Measurements from ENCODE around the gene SGF29.
"Not testable (repeated sequence)": the region's sequence is repeated elsewhere in the genome, so short reads cannot be mapped to it uniquely, and the experiment has no call there.

The SGF29 gene

DNA sequence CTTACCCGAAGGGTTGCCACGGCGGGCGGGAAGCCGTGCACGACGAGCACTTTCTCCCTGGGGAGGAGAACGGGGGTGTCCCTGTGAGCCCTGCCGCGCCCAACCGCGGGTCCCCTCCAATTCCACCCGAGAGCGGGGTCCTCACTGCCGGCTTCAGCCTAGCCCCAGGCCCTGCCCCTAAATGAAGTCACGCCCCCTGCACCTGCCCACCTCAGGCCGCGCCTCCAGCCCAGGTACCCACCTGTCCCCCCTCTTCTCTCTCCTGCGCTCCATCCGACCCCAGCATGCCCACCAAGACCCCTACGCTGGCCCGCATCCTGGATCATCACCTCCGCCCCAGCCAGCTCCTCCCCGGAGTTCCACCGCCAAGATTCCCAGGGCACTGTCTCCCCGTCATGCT, 60.2 kb downstream of the SGF29 start:
- H3K4me2 ChIP-seq (ENCODE audit: low read length, poor library complexity, severe bottlenecking); H3K4me3 ChIP-seq (ENCODE audit: insufficient read depth in 1 of 2, low read depth in 1 of 2, low read length in 2 of 2); H3K27me3 ChIP-seq (ENCODE audit: control insufficient read depth in 1 of 2, insufficient read depth in 1 of 2, low read length in 2 of 2); H3K36me3 ChIP-seq (ENCODE audit: control insufficient read depth in 1 of 2, insufficient read depth in 2 of 2, low read depth in 1 of 2, low read length in 2 of 2); H3K14ac ChIP-seq (ENCODE audit: low read length in 2 of 2); H2BK120ac ChIP-seq (ENCODE audit: low read depth, low read length); H2BK15ac ChIP-seq (ENCODE audit: low read depth, poor library complexity, severe bottlenecking); H3K4ac ChIP-seq (ENCODE audit: low read depth in 1 of 2, low read length in 2 of 2); H4K91ac ChIP-seq (ENCODE audit: low read length); DNase-seq; H3K79me1 ChIP-seq (replicated peaks; ENCODE audit: low read length, poor library complexity, severe bottlenecking); H2BK12ac ChIP-seq (ENCODE audit: low read length in 2 of 2); H3K23ac ChIP-seq (ENCODE audit: low read length in 2 of 2); H3K4me1 ChIP-seq (ENCODE audit: control insufficient read depth, insufficient read depth, low read depth, low read length); H3K9ac ChIP-seq (ENCODE audit: low read length); H2AK5ac ChIP-seq (ENCODE audit: low read length, severe bottlenecking); H2BK5ac ChIP-seq (ENCODE audit: low read depth, low read length, poor library complexity, severe bottlenecking); H2AFZ ChIP-seq (ENCODE audit: low read depth, low read length); H3K9me3 ChIP-seq (ENCODE audit: control insufficient read depth, low read length); H3K27ac ChIP-seq (ENCODE audit: low read length, poor library complexity, severe bottlenecking); H4K8ac ChIP-seq (ENCODE audit: low read length); H3K18ac ChIP-seq (ENCODE audit: low read depth in 1 of 2, low read length in 2 of 2): not testable (repeated sequence)
- no CpG with 5 or more reads among the region's 26 CpGs for WGBS

DNA sequence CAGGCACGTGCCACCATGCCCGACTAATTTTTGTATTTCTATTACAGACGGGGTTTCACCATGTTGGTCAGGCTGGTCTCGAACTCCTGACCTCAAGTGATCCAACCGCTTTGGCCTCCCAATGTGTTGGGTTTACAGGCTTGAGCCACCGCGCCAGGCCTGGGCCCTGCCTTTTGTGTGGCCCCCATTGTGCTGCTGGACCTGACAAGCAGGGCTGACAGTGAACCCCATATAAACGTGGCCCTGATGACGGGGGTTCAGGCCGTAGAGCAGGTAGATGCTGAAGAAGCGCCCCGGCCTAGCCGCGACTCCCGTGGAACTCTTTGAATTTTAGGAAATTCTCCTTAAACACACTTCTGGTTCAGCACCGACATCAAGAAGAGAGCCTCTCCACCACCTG, 60.8 kb downstream of the SGF29 start:
- not testable (repeated sequence) for H3K4me3 ChIP-seq (ENCODE audit: insufficient read depth in 1 of 2, low read depth in 1 of 2, low read length in 2 of 2); H3K23ac ChIP-seq (ENCODE audit: low read length in 2 of 2); H2BK12ac ChIP-seq (ENCODE audit: low read length in 2 of 2); H3K4me1 ChIP-seq (ENCODE audit: control insufficient read depth, insufficient read depth, low read depth, low read length); H3K4ac ChIP-seq (ENCODE audit: low read depth in 1 of 2, low read length in 2 of 2); H3K4me2 ChIP-seq (ENCODE audit: low read length, poor library complexity, severe bottlenecking); H2BK120ac ChIP-seq (ENCODE audit: low read depth, low read length); H4K91ac ChIP-seq (ENCODE audit: low read length); H3K36me3 ChIP-seq (ENCODE audit: control insufficient read depth in 1 of 2, insufficient read depth in 2 of 2, low read depth in 1 of 2, low read length in 2 of 2); H2BK5ac ChIP-seq (ENCODE audit: low read depth, low read length, poor library complexity, severe bottlenecking); H4K8ac ChIP-seq (ENCODE audit: low read length); H2BK15ac ChIP-seq (ENCODE audit: low read depth, poor library complexity, severe bottlenecking); H3K9me3 ChIP-seq (ENCODE audit: control insufficient read depth, low read length); H3K18ac ChIP-seq (ENCODE audit: low read depth in 1 of 2, low read length in 2 of 2); H2AK5ac ChIP-seq (ENCODE audit: low read length, severe bottlenecking); H2AFZ ChIP-seq (ENCODE audit: low read depth, low read length); H3K14ac ChIP-seq (ENCODE audit: low read length in 2 of 2); H3K27me3 ChIP-seq (ENCODE audit: control insufficient read depth in 1 of 2, insufficient read depth in 1 of 2, low read length in 2 of 2); H3K9ac ChIP-seq (ENCODE audit: low read length); H3K79me1 ChIP-seq (replicated peaks; ENCODE audit: low read length, poor library complexity, severe bottlenecking); DNase-seq; H3K27ac ChIP-seq (ENCODE audit: low read length, poor library complexity, severe bottlenecking)
- 85% methylated on average over 5 of the region's 16 CpGs for WGBS

DNA sequence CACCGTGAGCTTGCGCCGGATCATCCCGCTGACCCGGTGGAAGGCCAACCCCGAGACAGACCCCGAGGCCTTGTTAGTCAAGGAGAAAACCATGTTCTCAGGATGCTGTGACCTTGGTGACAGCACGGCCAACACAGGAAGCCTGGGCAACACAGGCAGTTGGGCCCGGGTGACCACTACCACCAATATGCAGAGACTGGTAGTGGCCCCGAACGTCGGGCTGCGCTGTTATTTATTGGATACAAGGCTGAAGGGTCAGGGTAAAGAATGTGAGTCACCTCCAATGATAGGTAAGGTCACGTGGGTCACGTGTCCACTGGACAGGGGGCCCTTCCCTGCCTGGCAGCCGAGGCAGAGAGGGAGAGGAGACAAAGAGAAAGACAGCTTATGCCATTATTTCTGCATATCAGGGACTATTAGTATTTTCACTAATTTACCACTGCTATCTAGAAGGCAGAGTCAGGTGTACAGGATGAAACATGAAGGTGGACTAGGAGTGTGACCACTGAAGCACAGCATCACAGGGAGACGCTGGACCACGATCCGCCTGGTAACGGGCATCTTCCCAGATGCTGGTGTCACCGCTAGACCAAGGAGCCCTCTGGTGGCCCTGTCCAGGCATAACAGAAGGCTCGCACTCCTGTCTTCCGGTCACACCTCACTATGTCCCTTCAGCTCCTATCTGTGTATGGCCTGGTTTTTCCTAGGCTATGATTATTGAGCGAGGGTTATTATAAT, 61.9 kb downstream of the SGF29 start:
- not testable (repeated sequence) for H2AK5ac ChIP-seq (ENCODE audit: low read length, severe bottlenecking); H3K36me3 ChIP-seq (ENCODE audit: control insufficient read depth in 1 of 2, insufficient read depth in 2 of 2, low read depth in 1 of 2, low read length in 2 of 2); H3K14ac ChIP-seq (ENCODE audit: low read length in 2 of 2); H3K9ac ChIP-seq (ENCODE audit: low read length); H3K4ac ChIP-seq (ENCODE audit: low read depth in 1 of 2, low read length in 2 of 2); H3K27me3 ChIP-seq (ENCODE audit: control insufficient read depth in 1 of 2, insufficient read depth in 1 of 2, low read length in 2 of 2); H3K79me1 ChIP-seq (replicated peaks; ENCODE audit: low read length, poor library complexity, severe bottlenecking); H4K91ac ChIP-seq (ENCODE audit: low read length); H3K18ac ChIP-seq (ENCODE audit: low read depth in 1 of 2, low read length in 2 of 2); H3K23ac ChIP-seq (ENCODE audit: low read length in 2 of 2); H2AFZ ChIP-seq (ENCODE audit: low read depth, low read length); H3K4me2 ChIP-seq (ENCODE audit: low read length, poor library complexity, severe bottlenecking); H3K27ac ChIP-seq (ENCODE audit: low read length, poor library complexity, severe bottlenecking); H2BK15ac ChIP-seq (ENCODE audit: low read depth, poor library complexity, severe bottlenecking); H3K4me1 ChIP-seq (ENCODE audit: control insufficient read depth, insufficient read depth, low read depth, low read length); H2BK5ac ChIP-seq (ENCODE audit: low read depth, low read length, poor library complexity, severe bottlenecking); H4K8ac ChIP-seq (ENCODE audit: low read length); H3K4me3 ChIP-seq (ENCODE audit: insufficient read depth in 1 of 2, low read depth in 1 of 2, low read length in 2 of 2); H2BK120ac ChIP-seq (ENCODE audit: low read depth, low read length); H3K9me3 ChIP-seq (ENCODE audit: control insufficient read depth, low read length); H2BK12ac ChIP-seq (ENCODE audit: low read length in 2 of 2)
- DNase-seq, result peak; percentile 45
- 55% methylated on average over 4 of the region's 24 CpGs for WGBS

DNA sequence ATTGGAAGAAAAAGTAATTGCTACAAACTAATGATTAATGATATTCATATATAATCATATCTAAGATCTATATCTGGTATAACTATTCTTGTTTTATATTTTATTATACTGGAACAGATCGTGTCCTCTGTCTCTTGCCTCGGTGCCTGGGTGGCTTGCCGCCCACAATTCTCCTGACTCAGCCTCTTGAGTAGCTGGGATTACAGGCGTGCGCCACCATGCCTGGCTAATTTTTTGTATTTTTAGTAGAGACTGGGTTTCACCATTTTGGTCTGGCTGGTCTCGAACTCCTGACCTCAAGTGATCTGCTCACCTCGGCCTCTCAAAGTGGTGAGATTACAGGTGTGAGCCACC, 62.5 kb downstream of the SGF29 start:
- not testable (repeated sequence) for H3K9ac ChIP-seq (ENCODE audit: low read length); H2BK5ac ChIP-seq (ENCODE audit: low read depth, low read length, poor library complexity, severe bottlenecking); H3K4ac ChIP-seq (ENCODE audit: low read depth in 1 of 2, low read length in 2 of 2); H4K91ac ChIP-seq (ENCODE audit: low read length); H2BK12ac ChIP-seq (ENCODE audit: low read length in 2 of 2); H2BK15ac ChIP-seq (ENCODE audit: low read depth, poor library complexity, severe bottlenecking); H3K79me1 ChIP-seq (replicated peaks; ENCODE audit: low read length, poor library complexity, severe bottlenecking); H2BK120ac ChIP-seq (ENCODE audit: low read depth, low read length); H3K36me3 ChIP-seq (ENCODE audit: control insufficient read depth in 1 of 2, insufficient read depth in 2 of 2, low read depth in 1 of 2, low read length in 2 of 2); DNase-seq; H2AK5ac ChIP-seq (ENCODE audit: low read length, severe bottlenecking); H2AFZ ChIP-seq (ENCODE audit: low read depth, low read length); H3K23ac ChIP-seq (ENCODE audit: low read length in 2 of 2); H3K27me3 ChIP-seq (ENCODE audit: control insufficient read depth in 1 of 2, insufficient read depth in 1 of 2, low read length in 2 of 2); H3K9me3 ChIP-seq (ENCODE audit: control insufficient read depth, low read length); H3K4me2 ChIP-seq (ENCODE audit: low read length, poor library complexity, severe bottlenecking); H3K14ac ChIP-seq (ENCODE audit: low read length in 2 of 2); H3K27ac ChIP-seq (ENCODE audit: low read length, poor library complexity, severe bottlenecking); H3K18ac ChIP-seq (ENCODE audit: low read depth in 1 of 2, low read length in 2 of 2); H3K4me3 ChIP-seq (ENCODE audit: insufficient read depth in 1 of 2, low read depth in 1 of 2, low read length in 2 of 2); H3K4me1 ChIP-seq (ENCODE audit: control insufficient read depth, insufficient read depth, low read depth, low read length); H4K8ac ChIP-seq (ENCODE audit: low read length)
- 87% methylated on average over 7 of the region's 7 CpGs for WGBS
